ENCODE measurements around the gene VWDE. TPM values are rescaled to one million over a fixed set of nuclear protein-coding genes. Genes with fewer than 3 reads are reported as not detected.

VWDE gene
- total RNA-seq, 2 donors from 2014 or later: 11.8 to 12.1 TPM

GRCh38 chr7:12383377-12383776, 20.3 kb downstream of the VWDE start:
- Histone ChIP-seq H3K4me1 (ENCODE audit: control insufficient read depth, insufficient read depth, low read length) (peaks cover 3% of the 10 kb centered on the region), H3K9me3 (ENCODE audit: control insufficient read depth, low read length) (no peaks in the 10 kb centered on the region), H3K27me3 (ENCODE audit: control insufficient read depth, insufficient read depth, low read length, poor library complexity, severe bottlenecking) (no peaks in the 10 kb centered on the region), H3K9ac (ENCODE audit: extremely low read depth, low read length, poor library complexity, severe bottlenecking) (no peak overlapping the region), H3K36me3 (ENCODE audit: control insufficient read depth, insufficient read depth, low read length) (no peaks in the 10 kb centered on the region), H3K27ac (ENCODE audit: low read depth, low read length) (no peak overlapping the region), H3K4me3 (ENCODE audit: low read length) (no peak overlapping the region)
- Mint-ChIP-seq H3K4me3 (no peak overlapping the region), H3K9me3 (no peaks in the 10 kb centered on the region), H3K36me3 (ENCODE audit: low read depth) (peaks cover 4% of the 10 kb centered on the region), H3K4me1 (peaks cover 7% of the 10 kb centered on the region), H3K27me3 (ENCODE audit: insufficient read depth) (no peaks in the 10 kb centered on the region), H3K27ac (no peak overlapping the region)
- WGBS, 2 experiments (ENCODE audit: insufficient coverage in 1 of 2, insufficient read length in 1 of 2): 92% methylated on average over 2 of the region's 3 CpGs; no CpG with 5 or more reads in 1 of the 2 experiments
- no peak for TF ChIP-seq CTCF (conservative IDR thresholded peaks at IDR 0.05)
- DNase-seq: no peak

- H3K4me3 Mint-ChIP-seq: no peak overlapping the region
- Histone ChIP-seq H3K27ac (ENCODE audit: low read depth, low read length) (no peak overlapping the region), H3K9me3 (ENCODE audit: control insufficient read depth, low read length) (no peaks in the 10 kb centered on the region), H3K27me3 (ENCODE audit: control insufficient read depth, insufficient read depth, low read length, poor library complexity, severe bottlenecking) (no peaks in the 10 kb centered on the region), H3K4me1 (ENCODE audit: control insufficient read depth, insufficient read depth, low read length) (no peaks in the 10 kb centered on the region), H3K36me3 (ENCODE audit: control insufficient read depth, insufficient read depth, low read length) (no peaks in the 10 kb centered on the region), H3K4me3 (ENCODE audit: low read length) (no peak overlapping the region), H3K9ac (ENCODE audit: extremely low read depth, low read length, poor library complexity, severe bottlenecking) (no peak overlapping the region)
- no peak for TF ChIP-seq CTCF (conservative IDR thresholded peaks at IDR 0.05)
- H3K36me3 Mint-ChIP-seq (ENCODE audit: low read depth): peaks cover 4% of the 10 kb centered on the region
- WGBS, 2 experiments (ENCODE audit: insufficient coverage in 1 of 2, insufficient read length in 1 of 2): 95 to 100% methylated on average over 1 to 2 of the region's 2 CpGs
- no peaks in the 10 kb centered on the region for H3K27me3 Mint-ChIP-seq (ENCODE audit: insufficient read depth)
- DNase-seq: no peak
- no peaks in the 10 kb centered on the region for H3K9me3 Mint-ChIP-seq
- H3K4me1 Mint-ChIP-seq: no peaks in the 10 kb centered on the region
- no peak overlapping the region for H3K27ac Mint-ChIP-seq
Measured at GRCh38 chr7:12378389-12378788, 25.3 kb downstream of the VWDE start.

DNA sequence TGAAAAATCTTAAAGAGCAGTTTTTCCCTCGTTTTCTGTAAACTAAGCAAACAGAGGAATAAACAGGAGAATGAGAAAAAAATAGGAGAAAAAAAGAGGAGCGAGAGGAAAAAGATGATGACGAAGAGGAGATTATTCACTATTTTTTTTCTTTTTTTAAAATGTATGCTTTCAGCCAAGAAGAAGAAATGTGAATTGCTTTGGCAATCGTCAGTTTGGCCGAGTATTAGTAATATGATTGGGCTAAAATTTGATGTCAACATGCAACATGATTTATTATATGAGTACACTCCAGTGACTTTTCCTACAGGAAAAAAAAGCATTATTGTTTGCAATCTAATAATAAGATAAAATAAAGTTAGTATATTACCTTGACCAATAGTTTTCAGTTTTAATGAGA, 26.3 kb downstream of the VWDE start:
- H3K4me3 Mint-ChIP-seq: no peak overlapping the region
- no peaks in the 10 kb centered on the region for H3K4me1 Mint-ChIP-seq
- Histone ChIP-seq H3K9me3 (ENCODE audit: control insufficient read depth, low read length) (no peaks in the 10 kb centered on the region), H3K27ac (ENCODE audit: low read depth, low read length) (no peak overlapping the region), H3K4me1 (ENCODE audit: control insufficient read depth, insufficient read depth, low read length) (no peaks in the 10 kb centered on the region), H3K27me3 (ENCODE audit: control insufficient read depth, insufficient read depth, low read length, poor library complexity, severe bottlenecking) (no peaks in the 10 kb centered on the region), H3K36me3 (ENCODE audit: control insufficient read depth, insufficient read depth, low read length) (no peaks in the 10 kb centered on the region), H3K4me3 (ENCODE audit: low read length) (no peak overlapping the region), H3K9ac (ENCODE audit: extremely low read depth, low read length, poor library complexity, severe bottlenecking) (no peak overlapping the region)
- H3K9me3 Mint-ChIP-seq: no peaks in the 10 kb centered on the region
- WGBS, 2 experiments (ENCODE audit: insufficient coverage in 1 of 2, insufficient read length in 1 of 2): 85 to 88% methylated on average over 3 to 5 of the region's 5 CpGs
- no peak for DNase-seq
- peaks cover 4% of the 10 kb centered on the region for H3K36me3 Mint-ChIP-seq (ENCODE audit: low read depth)
- TF ChIP-seq CTCF (conservative IDR thresholded peaks at IDR 0.05): no peak
- H3K27ac Mint-ChIP-seq: no peak overlapping the region
- H3K27me3 Mint-ChIP-seq (ENCODE audit: insufficient read depth): no peaks in the 10 kb centered on the region
